Liver (tissue), 9 donors: ENCODE measurements around the gene AP3S1. TPM values are rescaled to one million over a fixed set of nuclear protein-coding genes. Genes with fewer than 3 reads are reported as not detected.
A peak's percentile ranks its signal among the peaks of the same experiment; 100 is the strongest.

Experiments
- DNase-seq: peaks from one replicate; pipeline ENCODE4 v3.0.0-alpha.2; 2017; ENCODE audit warnings: low spot score
- H3K27ac ChIP-seq, 2 donors: one replicate each; pipeline ENCODE4 v1.7.0; 2013; ENCODE audit warnings: inconsistent platforms in 2 of 2, low read length in 2 of 2, control low read depth in 1 of 2, low read depth in 1 of 2, mild to moderate bottlenecking in 1 of 2
- H3K27me3 ChIP-seq, 4 donors: one replicate each; pipeline versions ENCODE4 v1.6.1 to v1.7.0; 2013; ENCODE audit warnings: low read length in 3 of 4, inconsistent platforms in 1 of 4, mild to moderate bottlenecking in 1 of 4, moderate library complexity in 1 of 4; ENCODE audit not compliant: control insufficient read depth in 4 of 4, insufficient read depth in 4 of 4
- H3K36me3 ChIP-seq, 4 donors: one replicate each; pipeline versions ENCODE4 v1.6.1 to v1.7.0; 2013; ENCODE audit warnings: low read length in 3 of 4, mild to moderate bottlenecking in 3 of 4, low read depth in 1 of 4, moderate library complexity in 1 of 4; ENCODE audit not compliant: control insufficient read depth in 4 of 4, insufficient read depth in 3 of 4
- H3K4me1 ChIP-seq, 4 donors: one replicate each; pipeline versions ENCODE4 v1.6.1 to v1.7.0; 2013; ENCODE audit warnings: low read length in 3 of 4, mild to moderate bottlenecking in 3 of 4, moderate library complexity in 1 of 4; ENCODE audit not compliant: control insufficient read depth in 4 of 4, insufficient read depth in 4 of 4
- H3K4me3 ChIP-seq, 3 donors: one replicate each; pipeline versions ENCODE4 v1.6.1 to v1.7.0; 2013; ENCODE audit warnings: low read length in 3 of 3, control low read depth in 1 of 3, low read depth in 1 of 3, mild to moderate bottlenecking in 1 of 3
- H3K9ac ChIP-seq, 2 donors: one replicate each; pipeline ENCODE4 v1.7.0; 2013; ENCODE audit warnings: low read length in 2 of 2, mild to moderate bottlenecking in 2 of 2, moderate library complexity in 2 of 2, control low read depth in 1 of 2, low read depth in 1 of 2
- H3K9me3 ChIP-seq, 4 donors: one replicate each; pipeline versions ENCODE4 v1.6.1 to v1.7.0; 2013; ENCODE audit warnings: low read length in 3 of 4; ENCODE audit not compliant: control insufficient read depth in 4 of 4
- EGR1 ChIP-seq, 2 donors: IDR thresholded peaks; 2 replicates each; pipeline ENCODE4 v1.6.1; 2016 to 2018; ENCODE audit warnings: antibody characterized with exemption in 2 of 2, low read depth in 2 of 2
- GABPA ChIP-seq, 2 donors: IDR thresholded peaks in 1 of 2; conservative IDR thresholded peaks in 1 of 2; 2 replicates each; pipeline ENCODE4 v1.6.1; 2016; ENCODE audit warnings: antibody characterized with exemption in 2 of 2, mild to moderate bottlenecking in 1 of 2, moderate library complexity in 1 of 2
- HNF4A ChIP-seq, 2 donors: conservative IDR thresholded peaks; 2 replicates each; pipeline ENCODE4 v1.6.1; 2016; ENCODE audit warnings: antibody characterized with exemption in 2 of 2, mild to moderate bottlenecking in 2 of 2
- NR2F2 ChIP-seq: IDR thresholded peaks from 2 replicates; pipeline ENCODE4 v1.6.1; 2016; ENCODE audit warnings: antibody characterized with exemption
- RAD21 ChIP-seq, 2 donors: IDR thresholded peaks; 2 replicates each; pipeline ENCODE4 v1.6.1; 2016; ENCODE audit warnings: antibody characterized with exemption in 2 of 2, mild to moderate bottlenecking in 2 of 2
- RXRA ChIP-seq, 2 donors: IDR thresholded peaks; 2 replicates each; pipeline ENCODE4 v1.6.1; 2017 to 2018; ENCODE audit warnings: antibody characterized with exemption in 2 of 2, mild to moderate bottlenecking in 1 of 2
- SP1 ChIP-seq: IDR thresholded peaks from 2 replicates; pipeline ENCODE4 v1.6.1; 2018; ENCODE audit warnings: antibody characterized with exemption, mild to moderate bottlenecking
- TAF1 ChIP-seq: conservative IDR thresholded peaks from 2 replicates; pipeline ENCODE4 v1.6.1; 2016; ENCODE audit warnings: antibody characterized with exemption, mild to moderate bottlenecking
- WGBS: extraction: QIAGEN DNeasy Blood & Tissue Kit; methylation state at CpG from one replicate; pipeline ENCODE4 v1.1.7; 2013; 5-methylcytosine and 5-hydroxymethylcytosine counted together
- polyA plus RNA-seq, 2 donors: library from polyadenylated mRNA; stranded (reverse) in 1 of 2; unstranded in 1 of 2; fragments of 200-250 nt in 1 of 2; fragments of >200 nt in 1 of 2; fragmentation: Nextera tagmentation in 1 of 2; extraction: Ambion mirVana in 1 of 2; gene quantifications; one replicate each; pipeline versions ENCODE4 v1.2.1 to v1.2.3, GENCODE V29; 2013 to 2015
- total RNA-seq, 2 donors: library from RNA; depleted of rRNA; stranded (reverse); fragments of >200 nt; gene quantifications; one replicate each; pipeline ENCODE4 v1.2.3, GENCODE V29; 2014
- TF ChIP-seq, protein P1 (sequence below): fragments of 150-350 bp; IDR thresholded peaks from 2 replicates; pipeline ENCODE4 v1.5.1; 2017; ENCODE audit warnings: improper control_type of control experiment, low read depth, low read length; ENCODE audit not compliant: missing input control
- TF ChIP-seq, protein P2 (sequence below): IDR thresholded peaks from 2 replicates; pipeline ENCODE4 v1.6.1; 2016; ENCODE audit warnings: antibody characterized with exemption
- TF ChIP-seq, protein P3 (sequence below): IDR thresholded peaks from 2 replicates; pipeline ENCODE4 v1.6.1; 2016; ENCODE audit warnings: antibody characterized with exemption
- TF ChIP-seq, protein P4 (sequence below): IDR thresholded peaks from 2 replicates; pipeline ENCODE4 v1.6.1; 2016; ENCODE audit warnings: antibody characterized with exemption, mild to moderate bottlenecking
- donor health status: healthy.
- donor health status: healthy.
- donor health status: healthy.
- donor health status: healthy.
- donor health status: healthy.

Gene AP3S1
- total and polyA plus RNA-seq, 4 donors: 32.7 to 52.7 (median 40.9) TPM

DNA sequence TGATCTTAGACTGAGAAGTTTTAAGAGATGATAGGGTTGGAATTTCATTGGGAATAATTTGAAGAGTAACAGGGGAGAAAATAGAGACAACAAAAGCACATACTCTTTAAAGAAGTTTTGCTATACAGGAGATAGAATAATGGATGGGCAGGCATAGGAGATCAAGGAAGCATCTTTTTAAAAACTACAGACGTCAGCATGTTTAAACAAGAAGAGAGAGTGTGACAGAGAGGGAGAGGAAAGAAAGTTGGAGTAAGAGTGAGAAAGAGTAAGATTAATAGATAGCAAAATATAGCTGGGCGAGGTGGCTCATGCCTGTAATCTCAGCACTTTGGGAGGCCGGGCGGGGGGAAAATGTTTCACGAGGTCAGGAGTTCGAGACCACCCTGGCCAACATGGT, 115.2 kb downstream of the AP3S1 start:
- no peak overlapping the region for H3K4me3 ChIP-seq
- H3K36me3 ChIP-seq: no peaks in the 10 kb centered on the region
- WGBS: 77% methylated on average over 6 of the region's 6 CpGs
- H3K27ac ChIP-seq: no peak overlapping the region
- no peak for DNase-seq
- H3K9ac ChIP-seq: no peak overlapping the region
- H3K27me3 ChIP-seq: peaks cover 0 to 17% (median 7%) of the 10 kb centered on the region in 4 donors
- H3K9me3 ChIP-seq: peaks cover 0 to 5% (median 0%) of the 10 kb centered on the region in 4 donors
- peaks cover 0 to 8% (median 0%) of the 10 kb centered on the region in 4 donors for H3K4me1 ChIP-seq
- TF ChIP-seq, protein P1, sequence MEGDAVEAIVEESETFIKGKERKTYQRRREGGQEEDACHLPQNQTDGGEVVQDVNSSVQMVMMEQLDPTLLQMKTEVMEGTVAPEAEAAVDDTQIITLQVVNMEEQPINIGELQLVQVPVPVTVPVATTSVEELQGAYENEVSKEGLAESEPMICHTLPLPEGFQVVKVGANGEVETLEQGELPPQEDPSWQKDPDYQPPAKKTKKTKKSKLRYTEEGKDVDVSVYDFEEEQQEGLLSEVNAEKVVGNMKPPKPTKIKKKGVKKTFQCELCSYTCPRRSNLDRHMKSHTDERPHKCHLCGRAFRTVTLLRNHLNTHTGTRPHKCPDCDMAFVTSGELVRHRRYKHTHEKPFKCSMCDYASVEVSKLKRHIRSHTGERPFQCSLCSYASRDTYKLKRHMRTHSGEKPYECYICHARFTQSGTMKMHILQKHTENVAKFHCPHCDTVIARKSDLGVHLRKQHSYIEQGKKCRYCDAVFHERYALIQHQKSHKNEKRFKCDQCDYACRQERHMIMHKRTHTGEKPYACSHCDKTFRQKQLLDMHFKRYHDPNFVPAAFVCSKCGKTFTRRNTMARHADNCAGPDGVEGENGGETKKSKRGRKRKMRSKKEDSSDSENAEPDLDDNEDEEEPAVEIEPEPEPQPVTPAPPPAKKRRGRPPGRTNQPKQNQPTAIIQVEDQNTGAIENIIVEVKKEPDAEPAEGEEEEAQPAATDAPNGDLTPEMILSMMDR: no peak

DNA sequence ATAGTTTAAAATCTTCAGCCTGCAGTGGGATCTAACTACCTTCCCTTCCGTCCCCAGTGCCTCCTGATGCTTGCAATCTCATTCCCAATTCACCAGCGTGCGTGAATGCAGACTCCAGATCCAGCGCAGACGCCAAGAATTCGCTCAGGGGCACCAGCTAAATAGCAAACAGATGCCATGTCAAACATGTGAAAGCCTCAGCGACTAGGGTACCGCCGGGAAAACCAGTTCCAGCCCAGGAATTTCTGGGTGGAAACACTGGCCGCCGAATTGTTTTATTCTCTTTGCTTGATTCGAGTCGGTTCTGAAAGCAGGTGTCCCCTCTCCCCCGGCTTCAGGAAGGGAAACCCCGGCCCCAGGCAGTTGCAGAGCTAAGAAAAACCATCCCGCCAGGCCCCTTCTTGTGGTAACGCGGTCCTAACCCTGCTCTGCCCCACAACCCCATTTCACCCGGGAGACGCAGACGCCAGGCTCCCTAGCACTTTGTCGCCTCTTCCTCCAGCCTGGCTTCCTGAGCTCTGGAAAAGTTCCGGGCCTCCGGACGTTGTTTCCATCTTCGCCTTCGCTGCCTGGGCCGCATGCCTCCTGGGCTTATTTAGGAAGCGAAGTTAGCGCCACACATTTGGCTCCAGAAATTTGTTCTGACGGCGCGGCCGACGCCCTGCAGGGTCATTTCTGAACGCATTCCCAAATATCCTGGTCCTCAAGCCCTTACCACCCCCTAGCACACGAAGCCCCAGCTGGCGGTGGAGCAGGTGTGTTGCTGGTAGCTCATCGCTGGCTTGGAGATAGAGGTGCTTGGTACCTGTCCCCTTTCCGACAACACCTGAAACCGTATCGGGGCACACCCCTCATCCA, 119.9 kb downstream of the AP3S1 start:
- Histone ChIP-seq H3K9me3 (peaks cover 0 to 5% (median 0%) of the 10 kb centered on the region in 4 donors), H3K27me3 (peaks cover 0 to 21% (median 8%) of the 10 kb centered on the region in 4 donors), H3K4me3 (peak overlapping the region in 1 of 3 donors; percentile 46), H3K27ac (no peak overlapping the region), H3K36me3 (no peaks in the 10 kb centered on the region), H3K9ac (no peak overlapping the region), H3K4me1 (peaks cover 0 to 18% (median 7%) of the 10 kb centered on the region in 4 donors)
- DNase-seq: no peak
- 13% methylated on average over 42 of the region's 42 CpGs for WGBS
- TF ChIP-seq NR2F2 (no peak), GABPA (IDR thresholded peaks at IDR 0.05 in 1 of 2, conservative IDR thresholded peaks at IDR 0.05 in 1 of 2) (no peak), SP1 (no peak)

DNA sequence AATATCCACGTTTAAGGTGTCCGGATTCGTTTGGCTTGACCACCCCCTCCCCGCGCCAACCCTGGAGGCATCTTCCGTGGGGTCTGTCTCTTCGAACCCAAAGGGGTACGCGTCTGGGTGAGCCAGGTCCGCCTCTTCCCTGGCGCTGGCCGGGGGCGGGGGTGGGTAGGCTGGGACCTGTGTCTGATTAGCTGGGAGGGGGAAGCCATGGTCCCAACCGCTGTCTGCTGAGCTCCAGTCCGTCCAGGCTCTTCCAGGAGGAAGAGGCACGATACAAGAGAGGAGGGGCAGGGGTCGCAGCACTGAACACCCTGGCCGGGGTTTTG, 120.5 kb downstream of the AP3S1 start, which contains the start of gene LVRN:
Gene LVRN, plus strand, starts transcription at position 237 of the 326 bp plus-strand sequence. CDS start 143 bp downstream, outside the sequence.
- WGBS: 8% methylated on average over 18 of the region's 18 CpGs
- Histone ChIP-seq H3K27ac (no peak within 1 kb of the TSS), H3K4me3 (peak within 1 kb of the TSS in 2 of 3 donors; percentile 6 to 46), H3K9me3 (peaks cover 0 to 5% (median 0%) of the 10 kb centered on the region in 4 donors), H3K27me3 (peaks cover 0 to 21% (median 8%) of the 10 kb centered on the region in 4 donors), H3K9ac (no peak within 1 kb of the TSS), H3K36me3 (no peaks in the 10 kb centered on the region), H3K4me1 (peaks cover 0 to 18% (median 7%) of the 10 kb centered on the region in 4 donors)
- DNase-seq: no peak
- TF ChIP-seq HNF4A (conservative IDR thresholded peaks at IDR 0.05) (no peak), NR2F2 (no peak), RXRA (IDR thresholded peaks at IDR 0.05) (no peak), SP1 (no peak), TAF1 (no peak), EGR1 (IDR thresholded peaks at IDR 0.05; ENCODE audit: low read depth in 2 of 2) (no peak), RAD21 (IDR thresholded peaks at IDR 0.05) (no peak)
- TF ChIP-seq, protein P2, sequence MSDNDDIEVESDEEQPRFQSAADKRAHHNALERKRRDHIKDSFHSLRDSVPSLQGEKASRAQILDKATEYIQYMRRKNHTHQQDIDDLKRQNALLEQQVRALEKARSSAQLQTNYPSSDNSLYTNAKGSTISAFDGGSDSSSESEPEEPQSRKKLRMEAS: no peak
- TF ChIP-seq, protein P3, sequence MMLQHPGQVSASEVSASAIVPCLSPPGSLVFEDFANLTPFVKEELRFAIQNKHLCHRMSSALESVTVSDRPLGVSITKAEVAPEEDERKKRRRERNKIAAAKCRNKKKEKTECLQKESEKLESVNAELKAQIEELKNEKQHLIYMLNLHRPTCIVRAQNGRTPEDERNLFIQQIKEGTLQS: no peak
- TF ChIP-seq, protein P4, sequence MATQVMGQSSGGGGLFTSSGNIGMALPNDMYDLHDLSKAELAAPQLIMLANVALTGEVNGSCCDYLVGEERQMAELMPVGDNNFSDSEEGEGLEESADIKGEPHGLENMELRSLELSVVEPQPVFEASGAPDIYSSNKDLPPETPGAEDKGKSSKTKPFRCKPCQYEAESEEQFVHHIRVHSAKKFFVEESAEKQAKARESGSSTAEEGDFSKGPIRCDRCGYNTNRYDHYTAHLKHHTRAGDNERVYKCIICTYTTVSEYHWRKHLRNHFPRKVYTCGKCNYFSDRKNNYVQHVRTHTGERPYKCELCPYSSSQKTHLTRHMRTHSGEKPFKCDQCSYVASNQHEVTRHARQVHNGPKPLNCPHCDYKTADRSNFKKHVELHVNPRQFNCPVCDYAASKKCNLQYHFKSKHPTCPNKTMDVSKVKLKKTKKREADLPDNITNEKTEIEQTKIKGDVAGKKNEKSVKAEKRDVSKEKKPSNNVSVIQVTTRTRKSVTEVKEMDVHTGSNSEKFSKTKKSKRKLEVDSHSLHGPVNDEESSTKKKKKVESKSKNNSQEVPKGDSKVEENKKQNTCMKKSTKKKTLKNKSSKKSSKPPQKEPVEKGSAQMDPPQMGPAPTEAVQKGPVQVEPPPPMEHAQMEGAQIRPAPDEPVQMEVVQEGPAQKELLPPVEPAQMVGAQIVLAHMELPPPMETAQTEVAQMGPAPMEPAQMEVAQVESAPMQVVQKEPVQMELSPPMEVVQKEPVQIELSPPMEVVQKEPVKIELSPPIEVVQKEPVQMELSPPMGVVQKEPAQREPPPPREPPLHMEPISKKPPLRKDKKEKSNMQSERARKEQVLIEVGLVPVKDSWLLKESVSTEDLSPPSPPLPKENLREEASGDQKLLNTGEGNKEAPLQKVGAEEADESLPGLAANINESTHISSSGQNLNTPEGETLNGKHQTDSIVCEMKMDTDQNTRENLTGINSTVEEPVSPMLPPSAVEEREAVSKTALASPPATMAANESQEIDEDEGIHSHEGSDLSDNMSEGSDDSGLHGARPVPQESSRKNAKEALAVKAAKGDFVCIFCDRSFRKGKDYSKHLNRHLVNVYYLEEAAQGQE: no peak
